ENCODE results near the gene RALY.

DNA sequence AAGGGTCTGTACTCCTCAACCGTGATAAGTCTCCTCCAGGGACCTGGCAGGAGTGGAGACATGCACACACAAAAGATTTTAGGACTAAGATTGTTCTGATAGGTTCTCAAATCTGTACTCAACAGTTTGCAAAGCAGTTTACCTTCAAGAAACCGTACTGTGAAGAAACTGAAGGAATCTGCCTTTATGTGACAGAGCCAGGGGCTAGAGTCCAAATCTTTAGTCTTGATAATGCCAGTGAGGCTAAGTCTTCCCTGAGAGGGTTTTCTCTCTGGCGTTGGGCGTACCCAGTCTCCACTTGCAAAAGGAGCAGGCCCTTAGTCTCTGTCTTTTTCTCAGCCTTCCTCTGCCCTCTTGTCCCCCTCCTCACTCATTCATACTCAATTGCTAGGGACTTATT lies 47.5 kb downstream of the RALY start:
- TF ChIP-seq, protein P1, sequence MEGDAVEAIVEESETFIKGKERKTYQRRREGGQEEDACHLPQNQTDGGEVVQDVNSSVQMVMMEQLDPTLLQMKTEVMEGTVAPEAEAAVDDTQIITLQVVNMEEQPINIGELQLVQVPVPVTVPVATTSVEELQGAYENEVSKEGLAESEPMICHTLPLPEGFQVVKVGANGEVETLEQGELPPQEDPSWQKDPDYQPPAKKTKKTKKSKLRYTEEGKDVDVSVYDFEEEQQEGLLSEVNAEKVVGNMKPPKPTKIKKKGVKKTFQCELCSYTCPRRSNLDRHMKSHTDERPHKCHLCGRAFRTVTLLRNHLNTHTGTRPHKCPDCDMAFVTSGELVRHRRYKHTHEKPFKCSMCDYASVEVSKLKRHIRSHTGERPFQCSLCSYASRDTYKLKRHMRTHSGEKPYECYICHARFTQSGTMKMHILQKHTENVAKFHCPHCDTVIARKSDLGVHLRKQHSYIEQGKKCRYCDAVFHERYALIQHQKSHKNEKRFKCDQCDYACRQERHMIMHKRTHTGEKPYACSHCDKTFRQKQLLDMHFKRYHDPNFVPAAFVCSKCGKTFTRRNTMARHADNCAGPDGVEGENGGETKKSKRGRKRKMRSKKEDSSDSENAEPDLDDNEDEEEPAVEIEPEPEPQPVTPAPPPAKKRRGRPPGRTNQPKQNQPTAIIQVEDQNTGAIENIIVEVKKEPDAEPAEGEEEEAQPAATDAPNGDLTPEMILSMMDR (IDR thresholded peaks at IDR 0.05): no peak
- no peak for TF ChIP-seq SIN3A (IDR thresholded peaks at IDR 0.05; ENCODE audit: borderline replicate concordance, insufficient read depth, low read depth, low read length)
- no peak for TF ChIP-seq POLR2AphosphoS5 (IDR thresholded peaks at IDR 0.05; ENCODE audit: low read depth, low read length)
